HEK293 (cell line): ENCODE measurements around the gene ZCCHC24.

Experiments used
- EGR2 ChIP-seq: fragments of 450-650 bp; formaldehyde crosslinking; IDR thresholded peaks from 2 replicates; pipeline ENCODE4 v1.5.1; 2016; ENCODE audit warnings: low read depth, missing biosample characterization, missing genetic modification characterization
- GLIS1 ChIP-seq: fragments of 450-650 bp; formaldehyde crosslinking; IDR thresholded peaks from 2 replicates; pipeline ENCODE4 v1.5.1; 2016; ENCODE audit warnings: missing biosample characterization, missing genetic modification characterization
- HIC1 ChIP-seq: fragments of 450-650 bp; formaldehyde crosslinking; IDR thresholded peaks from 2 replicates; pipeline ENCODE4 v1.5.1; 2016; ENCODE audit warnings: missing biosample characterization, missing genetic modification characterization
- MEIS1 ChIP-seq: sonication (generic); formaldehyde crosslinking; IDR thresholded peaks from 2 replicates; pipeline ENCODE4 v1.8.1; 2022; ENCODE audit warnings: missing genetic modification reagents, mild to moderate bottlenecking, borderline replicate concordance
- MYNN ChIP-seq: fragments of 450-650 bp; formaldehyde crosslinking; IDR thresholded peaks from 2 replicates; pipeline ENCODE4 v1.5.1; 2016; ENCODE audit warnings: missing biosample characterization, missing genetic modification characterization, borderline replicate concordance
- OSR2 ChIP-seq: fragments of 450-650 bp; formaldehyde crosslinking; IDR thresholded peaks from 2 replicates; pipeline ENCODE4 v1.5.1; 2016; ENCODE audit warnings: missing biosample characterization, missing genetic modification characterization
- PRDM10 ChIP-seq: fragments of 450-650 bp; formaldehyde crosslinking; IDR thresholded peaks from 2 replicates; pipeline ENCODE4 v1.5.1; 2016; ENCODE audit warnings: missing biosample characterization, missing genetic modification characterization
- SP7 ChIP-seq: fragments of 450-650 bp; formaldehyde crosslinking; IDR thresholded peaks from 2 replicates; pipeline ENCODE4 v1.5.1; 2016; ENCODE audit warnings: missing biosample characterization, missing genetic modification characterization
- TRIM28 ChIP-seq: IDR thresholded peaks from 2 replicates; pipeline ENCODE4 v1.6.1; 2011; ENCODE audit warnings: low read length, control low read depth, borderline replicate concordance
- YY1 ChIP-seq: fragments of 450-650 bp; formaldehyde crosslinking; IDR thresholded peaks from 2 replicates; pipeline ENCODE4 v1.5.1; 2018; ENCODE audit warnings: missing biosample characterization, missing genetic modification characterization
- ZBTB48 ChIP-seq: fragments of 450-650 bp; formaldehyde crosslinking; IDR thresholded peaks from 2 replicates; pipeline ENCODE4 v1.5.1; 2016; ENCODE audit warnings: missing biosample characterization, missing genetic modification characterization
- ZBTB8A ChIP-seq: fragments of 450-650 bp; formaldehyde crosslinking; IDR thresholded peaks from 2 replicates; pipeline ENCODE4 v1.5.1; 2016; ENCODE audit warnings: missing biosample characterization, missing genetic modification characterization
- ZFHX2 ChIP-seq: fragments of 450-650 bp; formaldehyde crosslinking; conservative IDR thresholded peaks from 2 replicates; pipeline ENCODE4 v1.5.1; 2016; ENCODE audit warnings: missing biosample characterization, missing genetic modification characterization
- ZFP41 ChIP-seq: fragments of 450-650 bp; formaldehyde crosslinking; IDR thresholded peaks from 2 replicates; pipeline ENCODE4 v1.5.1; 2016; ENCODE audit warnings: missing biosample characterization, missing genetic modification characterization, borderline replicate concordance
- ZNF184 ChIP-seq: fragments of 450-650 bp; IDR thresholded peaks from 2 replicates; pipeline ENCODE4 v1.5.1; 2018; ENCODE audit warnings: missing biosample characterization, mild to moderate bottlenecking, missing genetic modification characterization
- ZNF211 ChIP-seq: fragments of 450-650 bp; formaldehyde crosslinking; IDR thresholded peaks from 2 replicates; pipeline ENCODE4 v1.5.1; 2016; ENCODE audit warnings: low read depth, missing biosample characterization, missing genetic modification characterization
- ZNF248 ChIP-seq: fragments of 450-650 bp; formaldehyde crosslinking; IDR thresholded peaks from 2 replicates; pipeline ENCODE4 v1.5.1; 2017; ENCODE audit warnings: missing biosample characterization, missing genetic modification characterization
- ZNF354C ChIP-seq: fragments of 450-650 bp; formaldehyde crosslinking; IDR thresholded peaks from 2 replicates; pipeline ENCODE4 v1.5.1; 2016; ENCODE audit warnings: missing biosample characterization, missing genetic modification characterization, low read depth, borderline replicate concordance
- ZNF473 ChIP-seq: fragments of 450-650 bp; formaldehyde crosslinking; IDR thresholded peaks from 2 replicates; pipeline ENCODE4 v1.5.1; 2017; ENCODE audit warnings: missing biosample characterization, missing genetic modification characterization
- ZNF501 ChIP-seq: fragments of 450-650 bp; formaldehyde crosslinking; IDR thresholded peaks from 2 replicates; pipeline ENCODE4 v1.5.1; 2016; ENCODE audit warnings: missing biosample characterization, missing genetic modification characterization
- ZNF510 ChIP-seq: fragments of 450-650 bp; formaldehyde crosslinking; IDR thresholded peaks from 2 replicates; pipeline ENCODE4 v1.5.1; 2018; ENCODE audit warnings: mild to moderate bottlenecking, missing genetic modification characterization, missing biosample characterization; ENCODE audit not compliant: insufficient replicate concordance
- ZNF521 ChIP-seq: fragments of 450-650 bp; formaldehyde crosslinking; IDR thresholded peaks from 2 replicates; pipeline ENCODE4 v1.5.1; 2017; ENCODE audit warnings: missing biosample characterization, mild to moderate bottlenecking, missing genetic modification characterization
- ZNF621 ChIP-seq: fragments of 450-650 bp; formaldehyde crosslinking; IDR thresholded peaks from 2 replicates; pipeline ENCODE4 v1.5.1; 2017; ENCODE audit warnings: missing biosample characterization, missing genetic modification characterization
- ZNF624 ChIP-seq: fragments of 450-650 bp; formaldehyde crosslinking; IDR thresholded peaks from 2 replicates; pipeline ENCODE4 v1.5.1; 2017; ENCODE audit warnings: missing biosample characterization, missing genetic modification characterization
- ZNF670 ChIP-seq: fragments of 450-650 bp; formaldehyde crosslinking; IDR thresholded peaks from 2 replicates; pipeline ENCODE4 v1.5.1; 2016; ENCODE audit warnings: missing biosample characterization, missing genetic modification characterization, low read depth
- ZNF692 ChIP-seq: fragments of 450-650 bp; formaldehyde crosslinking; IDR thresholded peaks from 2 replicates; pipeline ENCODE4 v1.5.1; 2016; ENCODE audit warnings: missing biosample characterization, missing genetic modification characterization
- ZNF707 ChIP-seq: fragments of 450-650 bp; formaldehyde crosslinking; IDR thresholded peaks from 2 replicates; pipeline ENCODE4 v1.5.1; 2016; ENCODE audit warnings: missing biosample characterization, missing genetic modification characterization
- ZNF830 ChIP-seq: fragments of 450-650 bp; IDR thresholded peaks from 2 replicates; pipeline ENCODE4 v1.5.0; 2018; ENCODE audit warnings: missing biosample characterization, missing genetic modification characterization, low read depth, mild to moderate bottlenecking, moderate library complexity
- ZSCAN18 ChIP-seq: fragments of 450-650 bp; formaldehyde crosslinking; IDR thresholded peaks from 2 replicates; pipeline ENCODE4 v1.5.1; 2016; ENCODE audit warnings: missing biosample characterization, missing genetic modification characterization
- ZSCAN5A ChIP-seq: fragments of 450-650 bp; formaldehyde crosslinking; IDR thresholded peaks from 2 replicates; pipeline ENCODE4 v1.5.1; 2016; ENCODE audit warnings: missing biosample characterization, missing genetic modification characterization
- ZXDB ChIP-seq: fragments of 450-650 bp; formaldehyde crosslinking; IDR thresholded peaks from 2 replicates; pipeline ENCODE4 v1.5.1; 2016; ENCODE audit warnings: missing biosample characterization, missing genetic modification characterization

ZCCHC24 gene

GRCh38 chr10:79424221-79425073, 21.0 kb downstream of the ZCCHC24 start (continued):
- TF ChIP-seq MEIS1 (CRISPR knock-in tag) (no peak), OSR2 (tag by site-specific recombination) (no peak), ZNF521 (tag by site-specific recombination) (no peak), TRIM28 (no peak), ZSCAN5A (tag by site-specific recombination) (no peak), ZNF510 (no peak), ZNF624 (tag by site-specific recombination) (no peak), ZNF184 (tag by site-specific recombination) (no peak), ZBTB8A (peak; percentile 62), ZNF621 (tag by site-specific recombination) (no peak), ZNF211 (no peak), ZNF670 (tag by site-specific recombination) (no peak), ZNF692 (tag by site-specific recombination) (no peak), ZFHX2 (tag by site-specific recombination) (peak; percentile 47), ZSCAN18 (tag by site-specific recombination) (no peak), EGR2 (0 out of 2 replicates have a peak, but pooled peaks have one; percentile 19), ZNF830 (tag by site-specific recombination) (no peak), ZNF707 (tag by site-specific recombination) (no peak), MYNN (tag by site-specific recombination) (no peak), ZNF473 (tag by site-specific recombination) (no peak), SP7 (peak; percentile 62; the same call in 1 of the 2 replicates), ZNF501 (tag by site-specific recombination) (no peak), HIC1 (tag by site-specific recombination) (no peak), ZBTB48 (tag by site-specific recombination) (no peak), YY1 (tag by site-specific recombination) (no peak), GLIS1 (tag by site-specific recombination) (peak; percentile 99), ZFP41 (tag by site-specific recombination) (no peak), ZNF248 (tag by site-specific recombination) (no peak), ZNF354C (tag by site-specific recombination) (no peak), PRDM10 (tag by site-specific recombination) (0 out of 2 replicates have a peak, but pooled peaks have one; percentile 7), ZXDB (tag by site-specific recombination) (no peak)
